ENCODE results near the gene COMT. TPM values are rescaled to one million over a fixed set of nuclear protein-coding genes. Genes with fewer than 3 reads are reported as not detected.
"Not testable (repeated sequence)": the region's sequence is repeated elsewhere in the genome, so short reads cannot be mapped to it uniquely, and the experiment has no call there.

COMT gene
- total and polyA plus RNA-seq, 2 experiments from 2014 or later, result 29.6 to 29.8 TPM

DNA sequence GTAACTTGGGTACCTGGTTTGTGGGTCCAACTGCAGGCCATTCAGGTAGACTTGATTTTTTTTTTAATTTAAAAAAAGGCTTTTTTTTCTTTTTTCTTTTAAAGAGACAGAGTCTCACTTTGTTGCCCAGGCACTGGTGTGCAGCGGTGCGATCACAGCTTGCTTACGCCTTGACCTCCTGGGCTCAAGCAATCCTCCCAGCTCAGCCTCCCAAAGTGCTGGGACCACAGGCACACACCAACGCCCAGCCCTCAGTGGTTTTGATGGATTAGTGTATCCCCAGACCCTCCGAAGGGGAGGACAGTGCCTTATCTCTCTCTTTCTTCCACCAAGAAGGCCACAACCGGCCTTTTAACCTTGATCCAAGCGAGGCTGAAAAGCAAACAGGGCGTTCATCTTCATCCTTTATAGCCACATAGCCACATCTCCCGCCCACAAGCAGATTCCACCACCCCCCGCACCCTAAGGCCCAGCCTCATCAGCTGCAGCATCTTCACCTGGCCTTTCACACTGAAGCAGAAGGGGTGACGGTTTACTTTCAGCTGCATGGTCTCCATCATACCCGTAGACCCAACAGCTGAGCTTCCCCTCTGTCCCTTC lies 17.6 kb upstream of the COMT start (continued):
- TF ChIP-seq, protein P1, sequence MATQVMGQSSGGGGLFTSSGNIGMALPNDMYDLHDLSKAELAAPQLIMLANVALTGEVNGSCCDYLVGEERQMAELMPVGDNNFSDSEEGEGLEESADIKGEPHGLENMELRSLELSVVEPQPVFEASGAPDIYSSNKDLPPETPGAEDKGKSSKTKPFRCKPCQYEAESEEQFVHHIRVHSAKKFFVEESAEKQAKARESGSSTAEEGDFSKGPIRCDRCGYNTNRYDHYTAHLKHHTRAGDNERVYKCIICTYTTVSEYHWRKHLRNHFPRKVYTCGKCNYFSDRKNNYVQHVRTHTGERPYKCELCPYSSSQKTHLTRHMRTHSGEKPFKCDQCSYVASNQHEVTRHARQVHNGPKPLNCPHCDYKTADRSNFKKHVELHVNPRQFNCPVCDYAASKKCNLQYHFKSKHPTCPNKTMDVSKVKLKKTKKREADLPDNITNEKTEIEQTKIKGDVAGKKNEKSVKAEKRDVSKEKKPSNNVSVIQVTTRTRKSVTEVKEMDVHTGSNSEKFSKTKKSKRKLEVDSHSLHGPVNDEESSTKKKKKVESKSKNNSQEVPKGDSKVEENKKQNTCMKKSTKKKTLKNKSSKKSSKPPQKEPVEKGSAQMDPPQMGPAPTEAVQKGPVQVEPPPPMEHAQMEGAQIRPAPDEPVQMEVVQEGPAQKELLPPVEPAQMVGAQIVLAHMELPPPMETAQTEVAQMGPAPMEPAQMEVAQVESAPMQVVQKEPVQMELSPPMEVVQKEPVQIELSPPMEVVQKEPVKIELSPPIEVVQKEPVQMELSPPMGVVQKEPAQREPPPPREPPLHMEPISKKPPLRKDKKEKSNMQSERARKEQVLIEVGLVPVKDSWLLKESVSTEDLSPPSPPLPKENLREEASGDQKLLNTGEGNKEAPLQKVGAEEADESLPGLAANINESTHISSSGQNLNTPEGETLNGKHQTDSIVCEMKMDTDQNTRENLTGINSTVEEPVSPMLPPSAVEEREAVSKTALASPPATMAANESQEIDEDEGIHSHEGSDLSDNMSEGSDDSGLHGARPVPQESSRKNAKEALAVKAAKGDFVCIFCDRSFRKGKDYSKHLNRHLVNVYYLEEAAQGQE (IDR thresholded peaks at IDR 0.05; ENCODE audit: unreplicated experiment), result no peak
- no peak for TF ChIP-seq EZH2 (IDR thresholded peaks at IDR 0.05; ENCODE audit: low read depth, unreplicated experiment)

DNA sequence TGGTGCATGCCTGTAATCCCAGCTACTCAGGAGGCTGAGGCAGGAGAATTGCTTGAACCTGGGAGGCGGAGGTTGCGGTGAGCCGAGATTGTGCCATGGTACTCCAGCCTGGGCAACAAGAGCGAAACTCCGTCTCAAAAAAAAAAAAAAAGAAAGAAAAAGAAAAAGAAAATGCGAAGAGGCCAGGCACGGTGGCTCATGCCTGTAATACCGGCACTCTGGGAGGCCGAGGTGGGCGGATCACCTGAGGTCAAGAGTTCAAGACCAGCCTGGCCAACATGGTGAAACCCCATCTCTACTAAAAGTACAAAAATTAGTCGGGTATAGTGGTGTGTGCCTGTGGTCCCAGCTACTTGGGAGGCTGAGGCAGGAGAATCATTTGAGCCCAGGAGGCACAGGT lies 15.5 kb upstream of the COMT start:
- not testable (repeated sequence) for H3K27me3 Mint-ChIP-seq (ENCODE audit: insufficient read depth, low read depth, poor library complexity); H3K4me2 ChIP-seq; H4K20me1 ChIP-seq (replicated peaks; ENCODE audit: insufficient read depth); H3K4me3 Mint-ChIP-seq; H3K4me3 ChIP-seq; H3F3A ChIP-seq (replicated peaks; ENCODE audit: low read depth); H2AFZ ChIP-seq; H3K4me1 Mint-ChIP-seq; H3K4me1 ChIP-seq (ENCODE audit: insufficient read depth); H3K9me3 Mint-ChIP-seq; H3K36me3 ChIP-seq (ENCODE audit: insufficient read depth); H3K27ac Mint-ChIP-seq; H3K27ac ChIP-seq (ENCODE audit: low read depth); ATAC-seq; DNase-seq (ENCODE audit: low spot score); H3K36me3 Mint-ChIP-seq (ENCODE audit: low read depth); H3K27me3 ChIP-seq (ENCODE audit: insufficient read depth); H3K9me2 ChIP-seq (ENCODE audit: insufficient read depth); H3K79me2 ChIP-seq (replicated peaks; ENCODE audit: insufficient read depth)

DNA sequence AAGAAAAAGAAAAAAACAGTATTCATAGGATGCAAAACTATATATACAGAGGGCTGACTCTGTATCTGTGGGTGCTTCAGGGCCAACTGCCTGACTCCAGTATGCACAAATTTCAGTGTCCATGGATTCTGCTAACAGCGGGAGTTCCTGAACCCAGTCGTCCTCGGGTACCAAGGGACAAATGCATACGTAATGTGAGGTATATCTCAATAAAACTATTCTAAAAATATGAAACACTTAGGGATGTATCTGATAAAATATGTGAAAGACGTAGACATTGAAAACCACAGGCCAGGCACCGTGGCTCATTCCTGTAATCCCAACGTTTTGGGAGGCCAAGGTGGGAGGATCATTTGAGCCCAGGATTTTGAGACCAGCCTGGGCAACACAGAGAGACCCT lies 13.9 kb upstream of the COMT start:
- no peaks in the 10 kb centered on the region for H4K20me1 ChIP-seq (replicated peaks; ENCODE audit: insufficient read depth)
- H3K79me2 ChIP-seq (replicated peaks; ENCODE audit: insufficient read depth), result no peaks in the 10 kb centered on the region
- ATAC-seq (no peak), DNase-seq (ENCODE audit: low spot score) (no peak)
- H3K27me3 ChIP-seq (ENCODE audit: insufficient read depth), result no peaks in the 10 kb centered on the region
- H3K4me3 ChIP-seq, result no peak overlapping the region
- H3K4me1 ChIP-seq (ENCODE audit: insufficient read depth), result no peaks in the 10 kb centered on the region
- no peak overlapping the region for H3K4me2 ChIP-seq
- no peaks in the 10 kb centered on the region for H3K9me3 Mint-ChIP-seq
- H3K4me1 Mint-ChIP-seq, result no peaks in the 10 kb centered on the region
- H3K27ac ChIP-seq (ENCODE audit: low read depth), result no peak overlapping the region
- no peaks in the 10 kb centered on the region for H3K36me3 Mint-ChIP-seq (ENCODE audit: low read depth)
- H3K27ac Mint-ChIP-seq, result no peak overlapping the region
- H3F3A ChIP-seq (replicated peaks; ENCODE audit: low read depth), result no peaks in the 10 kb centered on the region
- H3K36me3 ChIP-seq (ENCODE audit: insufficient read depth), result no peaks in the 10 kb centered on the region
- no peak overlapping the region for H3K4me3 Mint-ChIP-seq
- no peaks in the 10 kb centered on the region for H3K27me3 Mint-ChIP-seq (ENCODE audit: insufficient read depth, low read depth, poor library complexity)
- no peak overlapping the region for H2AFZ ChIP-seq
- no peaks in the 10 kb centered on the region for H3K9me2 ChIP-seq (ENCODE audit: insufficient read depth)
- no peak for TF ChIP-seq STAT1 (IDR thresholded peaks at IDR 0.05; ENCODE audit: unreplicated experiment)
- TF ChIP-seq, protein P1 (IDR thresholded peaks at IDR 0.05; ENCODE audit: unreplicated experiment), result no peak
- TF ChIP-seq ZNF331 (CRISPR knock-in tag; IDR thresholded peaks at IDR 0.05; ENCODE audit: low read depth), result no peak
- TF ChIP-seq, protein P2, sequence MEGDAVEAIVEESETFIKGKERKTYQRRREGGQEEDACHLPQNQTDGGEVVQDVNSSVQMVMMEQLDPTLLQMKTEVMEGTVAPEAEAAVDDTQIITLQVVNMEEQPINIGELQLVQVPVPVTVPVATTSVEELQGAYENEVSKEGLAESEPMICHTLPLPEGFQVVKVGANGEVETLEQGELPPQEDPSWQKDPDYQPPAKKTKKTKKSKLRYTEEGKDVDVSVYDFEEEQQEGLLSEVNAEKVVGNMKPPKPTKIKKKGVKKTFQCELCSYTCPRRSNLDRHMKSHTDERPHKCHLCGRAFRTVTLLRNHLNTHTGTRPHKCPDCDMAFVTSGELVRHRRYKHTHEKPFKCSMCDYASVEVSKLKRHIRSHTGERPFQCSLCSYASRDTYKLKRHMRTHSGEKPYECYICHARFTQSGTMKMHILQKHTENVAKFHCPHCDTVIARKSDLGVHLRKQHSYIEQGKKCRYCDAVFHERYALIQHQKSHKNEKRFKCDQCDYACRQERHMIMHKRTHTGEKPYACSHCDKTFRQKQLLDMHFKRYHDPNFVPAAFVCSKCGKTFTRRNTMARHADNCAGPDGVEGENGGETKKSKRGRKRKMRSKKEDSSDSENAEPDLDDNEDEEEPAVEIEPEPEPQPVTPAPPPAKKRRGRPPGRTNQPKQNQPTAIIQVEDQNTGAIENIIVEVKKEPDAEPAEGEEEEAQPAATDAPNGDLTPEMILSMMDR (conservative IDR thresholded peaks at IDR 0.05; ENCODE audit: low read depth in 2 of 2), result no peak
- TF ChIP-seq EZH2phosphoT487 (IDR thresholded peaks at IDR 0.05; ENCODE audit: unreplicated experiment), result no peak
- no peak for TF ChIP-seq NANOG (IDR thresholded peaks at IDR 0.05; ENCODE audit: borderline replicate concordance)

All from GM23338 (cell line).